SK-N-SH treated with all-trans-retinoic acid at 6 μM for 48 hours (cell line): ENCODE measurements around the gene SLC25A22.

Source experiments
- ATAC-seq: fragments of 200-7000 bp; cut with Tn5 transposase; 3 replicates; pipeline ENCODE4 v1.9.1; 2020; ENCODE audit warnings: mild to moderate bottlenecking, moderate library complexity
- ARNTL ChIP-seq: fragments of 450-650 bp; formaldehyde crosslinking; IDR thresholded peaks from 2 replicates; pipeline ENCODE4 v1.5.0; 2020; ENCODE audit warnings: low read depth, mild to moderate bottlenecking, moderate library complexity, borderline replicate concordance
- BACH2 ChIP-seq: fragments of 250-450 bp; sonication (Bioruptor Pico); IDR thresholded peaks from 2 replicates; pipeline ENCODE4 v1.9.0; 2021; ENCODE audit warnings: mild to moderate bottlenecking, borderline replicate concordance
- CSDC2 ChIP-seq: fragments of 250-450 bp; sonication (Bioruptor Pico); IDR thresholded peaks from 2 replicates; pipeline ENCODE4 v1.5.0; 2020; ENCODE audit warnings: mild to moderate bottlenecking, moderate library complexity
- ESRRG ChIP-seq: fragments of 250-450 bp; sonication (Bioruptor Pico); IDR thresholded peaks from 2 replicates; pipeline ENCODE4 v1.6.1; 2021; ENCODE audit warnings: mild to moderate bottlenecking
- GLIS3 ChIP-seq: fragments of 250-450 bp; sonication (Bioruptor Pico); IDR thresholded peaks from 2 replicates; pipeline ENCODE4 v1.5.0; 2020; ENCODE audit warnings: mild to moderate bottlenecking, moderate library complexity
- ISL1 ChIP-seq: fragments of 250-450 bp; sonication (Bioruptor Pico); IDR thresholded peaks from 2 replicates; pipeline ENCODE4 v2.1.2; 2022; ENCODE audit warnings: mild to moderate bottlenecking, moderate library complexity
- PATZ1 ChIP-seq: fragments of 250-450 bp; sonication (Bioruptor Pico); IDR thresholded peaks from 2 replicates; pipeline ENCODE4 v1.8.0; 2020; ENCODE audit warnings: mild to moderate bottlenecking, moderate library complexity, borderline replicate concordance
- PPARA ChIP-seq: fragments of 250-450 bp; sonication (Bioruptor Pico); IDR thresholded peaks from 2 replicates; pipeline ENCODE4 v1.5.0; 2020; ENCODE audit warnings: mild to moderate bottlenecking, borderline replicate concordance
- RARB ChIP-seq: fragments of 250-450 bp; sonication (Bioruptor Pico); IDR thresholded peaks from 2 replicates; pipeline ENCODE4 v1.8.0; 2021; ENCODE audit warnings: mild to moderate bottlenecking, moderate library complexity
- TCF4 ChIP-seq: fragments of 250-450 bp; sonication (Bioruptor Pico); IDR thresholded peaks from 2 replicates; pipeline ENCODE4 v1.8.0; 2021; ENCODE audit warnings: mild to moderate bottlenecking, moderate library complexity, borderline replicate concordance
- TOX ChIP-seq: fragments of 250-450 bp; sonication (Bioruptor Pico); IDR thresholded peaks from 2 replicates; pipeline ENCODE4 v1.8.0; 2021; ENCODE audit warnings: mild to moderate bottlenecking, moderate library complexity, borderline replicate concordance
- ZC3H10 ChIP-seq: fragments of 250-450 bp; sonication (Bioruptor Pico); IDR thresholded peaks from 2 replicates; pipeline ENCODE4 v1.5.1; 2021; ENCODE audit warnings: mild to moderate bottlenecking, moderate library complexity
- ZFP3 ChIP-seq: fragments of 250-450 bp; sonication (Bioruptor Pico); IDR thresholded peaks from 2 replicates; pipeline ENCODE4 v1.5.0; 2020; ENCODE audit warnings: mild to moderate bottlenecking, moderate library complexity
- ZFP30 ChIP-seq: fragments of 450-650 bp; formaldehyde crosslinking; IDR thresholded peaks from 2 replicates; pipeline ENCODE4 v1.5.0; 2022; ENCODE audit warnings: mild to moderate bottlenecking, moderate library complexity
- ZNF565 ChIP-seq: fragments of 450-650 bp; formaldehyde crosslinking; conservative IDR thresholded peaks from 2 replicates; pipeline ENCODE4 v1.5.0; 2020; ENCODE audit warnings: low read depth, mild to moderate bottlenecking, moderate library complexity
- ZNF70 ChIP-seq: fragments of 450-650 bp; formaldehyde crosslinking; IDR thresholded peaks from 2 replicates; pipeline ENCODE4 v1.5.0; 2020; ENCODE audit warnings: mild to moderate bottlenecking, moderate library complexity
- ZNF8 ChIP-seq: fragments of 450-650 bp; formaldehyde crosslinking; IDR thresholded peaks from 2 replicates; pipeline ENCODE4 v1.5.0; 2020; ENCODE audit warnings: mild to moderate bottlenecking, moderate library complexity
- TF ChIP-seq, protein P1 (sequence below): fragments of 250-450 bp; sonication (Bioruptor Pico); IDR thresholded peaks from 2 replicates; pipeline ENCODE4 v1.8.0; 2021; ENCODE audit warnings: low read depth, mild to moderate bottlenecking, moderate library complexity, borderline replicate concordance
- TF ChIP-seq, protein P2 (sequence below): fragments of 250-450 bp; sonication (Bioruptor Pico); IDR thresholded peaks from 2 replicates; pipeline ENCODE4 v1.5.1; 2021; ENCODE audit warnings: mild to moderate bottlenecking, moderate library complexity
- TF ChIP-seq, protein P3 (sequence below): fragments of 250-450 bp; sonication (Bioruptor Pico); IDR thresholded peaks from 2 replicates; pipeline ENCODE4 v1.5.0; 2020; ENCODE audit warnings: mild to moderate bottlenecking, moderate library complexity
- TF ChIP-seq, protein P4 (sequence below): fragments of 250-450 bp; sonication (Bioruptor Pico); IDR thresholded peaks from 2 replicates; pipeline ENCODE4 v1.5.1; 2020; ENCODE audit warnings: low read depth, mild to moderate bottlenecking, moderate library complexity

SLC25A22 gene

DNA sequence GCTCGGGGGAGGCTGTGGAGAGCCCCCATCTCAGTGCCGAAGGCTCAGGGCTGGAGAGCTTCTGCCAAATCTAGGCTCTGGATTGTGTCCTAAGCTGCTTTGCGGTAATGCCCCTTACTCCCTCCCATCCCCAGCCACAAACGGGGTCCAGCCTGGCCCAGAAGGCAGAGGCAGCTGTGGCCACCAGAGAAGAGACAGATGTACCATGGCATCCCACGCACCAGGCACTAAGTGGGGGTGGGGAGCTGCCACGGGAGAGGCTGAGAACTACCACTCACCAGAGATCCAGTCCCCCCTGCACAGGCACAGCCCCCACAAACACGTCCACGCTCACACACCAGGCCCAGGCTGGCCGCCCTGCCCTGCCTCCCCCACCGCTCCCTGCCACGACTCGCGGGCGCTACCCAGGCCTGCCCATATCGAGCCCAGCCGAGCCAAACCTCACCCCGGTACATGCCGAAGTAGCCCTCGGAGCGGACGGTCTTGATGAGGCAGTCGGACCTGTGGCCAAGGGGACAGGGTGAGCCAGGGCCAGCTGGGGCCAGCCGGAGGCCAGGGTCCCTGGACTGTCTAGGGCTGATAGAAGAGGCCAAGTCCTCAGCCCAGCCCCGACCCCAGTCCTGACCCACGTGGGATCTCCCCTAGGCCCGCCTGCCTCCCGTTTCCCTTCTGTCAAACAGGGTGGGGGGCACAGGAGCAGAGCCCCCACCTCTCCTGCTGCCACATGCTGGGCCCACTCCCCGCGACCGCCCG is 3.9 kb downstream of the SLC25A22 start:
- ATAC-seq: no peak
- no peak for TF ChIP-seq ESRRG (CRISPR knock-in tag)
- TF ChIP-seq, protein P1, sequence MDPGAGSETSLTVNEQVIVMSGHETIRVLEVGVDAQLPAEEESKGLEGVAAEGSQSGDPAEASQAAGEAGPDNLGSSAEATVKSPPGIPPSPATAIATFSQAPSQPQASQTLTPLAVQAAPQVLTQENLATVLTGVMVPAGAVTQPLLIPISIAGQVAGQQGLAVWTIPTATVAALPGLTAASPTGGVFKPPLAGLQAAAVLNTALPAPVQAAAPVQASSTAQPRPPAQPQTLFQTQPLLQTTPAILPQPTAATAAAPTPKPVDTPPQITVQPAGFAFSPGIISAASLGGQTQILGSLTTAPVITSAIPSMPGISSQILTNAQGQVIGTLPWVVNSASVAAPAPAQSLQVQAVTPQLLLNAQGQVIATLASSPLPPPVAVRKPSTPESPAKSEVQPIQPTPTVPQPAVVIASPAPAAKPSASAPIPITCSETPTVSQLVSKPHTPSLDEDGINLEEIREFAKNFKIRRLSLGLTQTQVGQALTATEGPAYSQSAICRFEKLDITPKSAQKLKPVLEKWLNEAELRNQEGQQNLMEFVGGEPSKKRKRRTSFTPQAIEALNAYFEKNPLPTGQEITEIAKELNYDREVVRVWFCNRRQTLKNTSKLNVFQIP (CRISPR knock-in tag): no peak
- TF ChIP-seq TCF4 (CRISPR knock-in tag): no peak
- TF ChIP-seq, protein P2, sequence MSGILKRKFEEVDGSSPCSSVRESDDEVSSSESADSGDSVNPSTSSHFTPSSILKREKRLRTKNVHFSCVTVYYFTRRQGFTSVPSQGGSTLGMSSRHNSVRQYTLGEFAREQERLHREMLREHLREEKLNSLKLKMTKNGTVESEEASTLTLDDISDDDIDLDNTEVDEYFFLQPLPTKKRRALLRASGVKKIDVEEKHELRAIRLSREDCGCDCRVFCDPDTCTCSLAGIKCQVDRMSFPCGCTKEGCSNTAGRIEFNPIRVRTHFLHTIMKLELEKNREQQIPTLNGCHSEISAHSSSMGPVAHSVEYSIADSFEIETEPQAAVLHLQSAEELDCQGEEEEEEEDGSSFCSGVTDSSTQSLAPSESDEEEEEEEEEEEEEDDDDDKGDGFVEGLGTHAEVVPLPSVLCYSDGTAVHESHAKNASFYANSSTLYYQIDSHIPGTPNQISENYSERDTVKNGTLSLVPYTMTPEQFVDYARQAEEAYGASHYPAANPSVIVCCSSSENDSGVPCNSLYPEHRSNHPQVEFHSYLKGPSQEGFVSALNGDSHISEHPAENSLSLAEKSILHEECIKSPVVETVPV: no peak
- no peak for TF ChIP-seq BACH2 (CRISPR knock-in tag)
- TF ChIP-seq RARB (CRISPR knock-in tag): no peak
- no peak for TF ChIP-seq ARNTL
- TF ChIP-seq ZFP3: no peak
- TF ChIP-seq ZNF70 (CRISPR knock-in tag): no peak
- no peak for TF ChIP-seq GLIS3 (CRISPR knock-in tag)
- TF ChIP-seq, protein P3, sequence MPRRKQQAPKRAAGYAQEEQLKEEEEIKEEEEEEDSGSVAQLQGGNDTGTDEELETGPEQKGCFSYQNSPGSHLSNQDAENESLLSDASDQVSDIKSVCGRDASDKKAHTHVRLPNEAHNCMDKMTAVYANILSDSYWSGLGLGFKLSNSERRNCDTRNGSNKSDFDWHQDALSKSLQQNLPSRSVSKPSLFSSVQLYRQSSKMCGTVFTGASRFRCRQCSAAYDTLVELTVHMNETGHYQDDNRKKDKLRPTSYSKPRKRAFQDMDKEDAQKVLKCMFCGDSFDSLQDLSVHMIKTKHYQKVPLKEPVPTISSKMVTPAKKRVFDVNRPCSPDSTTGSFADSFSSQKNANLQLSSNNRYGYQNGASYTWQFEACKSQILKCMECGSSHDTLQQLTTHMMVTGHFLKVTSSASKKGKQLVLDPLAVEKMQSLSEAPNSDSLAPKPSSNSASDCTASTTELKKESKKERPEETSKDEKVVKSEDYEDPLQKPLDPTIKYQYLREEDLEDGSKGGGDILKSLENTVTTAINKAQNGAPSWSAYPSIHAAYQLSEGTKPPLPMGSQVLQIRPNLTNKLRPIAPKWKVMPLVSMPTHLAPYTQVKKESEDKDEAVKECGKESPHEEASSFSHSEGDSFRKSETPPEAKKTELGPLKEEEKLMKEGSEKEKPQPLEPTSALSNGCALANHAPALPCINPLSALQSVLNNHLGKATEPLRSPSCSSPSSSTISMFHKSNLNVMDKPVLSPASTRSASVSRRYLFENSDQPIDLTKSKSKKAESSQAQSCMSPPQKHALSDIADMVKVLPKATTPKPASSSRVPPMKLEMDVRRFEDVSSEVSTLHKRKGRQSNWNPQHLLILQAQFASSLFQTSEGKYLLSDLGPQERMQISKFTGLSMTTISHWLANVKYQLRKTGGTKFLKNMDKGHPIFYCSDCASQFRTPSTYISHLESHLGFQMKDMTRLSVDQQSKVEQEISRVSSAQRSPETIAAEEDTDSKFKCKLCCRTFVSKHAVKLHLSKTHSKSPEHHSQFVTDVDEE (CRISPR knock-in tag): no peak
- no peak for TF ChIP-seq ZC3H10 (CRISPR knock-in tag)
- no peak for TF ChIP-seq TOX (CRISPR knock-in tag)
- no peak for TF ChIP-seq ZNF565 (CRISPR knock-in tag)
- no peak for TF ChIP-seq ISL1 (CRISPR knock-in tag)
- no peak for TF ChIP-seq PPARA (CRISPR knock-in tag)
- TF ChIP-seq ZFP30 (CRISPR knock-in tag): no peak

- ATAC-seq: no peak
- TF ChIP-seq, protein P3 (CRISPR knock-in tag): no peak
- TF ChIP-seq ZC3H10 (CRISPR knock-in tag) (no peak), CSDC2 (CRISPR knock-in tag) (no peak), TCF4 (CRISPR knock-in tag) (no peak), GLIS3 (CRISPR knock-in tag) (no peak), ZNF70 (CRISPR knock-in tag) (no peak), ESRRG (CRISPR knock-in tag) (no peak), ZNF8 (CRISPR knock-in tag) (no peak), ZFP3 (no peak), ARNTL (no peak), BACH2 (CRISPR knock-in tag) (no peak), RARB (CRISPR knock-in tag) (no peak), PPARA (CRISPR knock-in tag) (no peak), PATZ1 (CRISPR knock-in tag) (no peak), TOX (CRISPR knock-in tag) (no peak), ZFP30 (CRISPR knock-in tag) (no peak), ZNF565 (CRISPR knock-in tag) (no peak)
- TF ChIP-seq, protein P2: no peak
- TF ChIP-seq, protein P4, sequence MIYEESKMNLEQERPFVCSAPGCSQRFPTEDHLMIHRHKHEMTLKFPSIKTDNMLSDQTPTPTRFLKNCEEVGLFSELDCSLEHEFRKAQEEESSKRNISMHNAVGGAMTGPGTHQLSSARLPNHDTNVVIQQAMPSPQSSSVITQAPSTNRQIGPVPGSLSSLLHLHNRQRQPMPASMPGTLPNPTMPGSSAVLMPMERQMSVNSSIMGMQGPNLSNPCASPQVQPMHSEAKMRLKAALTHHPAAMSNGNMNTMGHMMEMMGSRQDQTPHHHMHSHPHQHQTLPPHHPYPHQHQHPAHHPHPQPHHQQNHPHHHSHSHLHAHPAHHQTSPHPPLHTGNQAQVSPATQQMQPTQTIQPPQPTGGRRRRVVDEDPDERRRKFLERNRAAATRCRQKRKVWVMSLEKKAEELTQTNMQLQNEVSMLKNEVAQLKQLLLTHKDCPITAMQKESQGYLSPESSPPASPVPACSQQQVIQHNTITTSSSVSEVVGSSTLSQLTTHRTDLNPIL (CRISPR knock-in tag): no peak
Measured at GRCh38 chr11:793556-793955, 4.5 kb downstream of the SLC25A22 start.
